CD4-positive, alpha-beta T cell treated with Interleukin-1 beta for 1 hour (primary cell): Measurements from ENCODE around the gene PLAAT3.
"Not testable (repeated sequence)": the region's sequence is repeated elsewhere in the genome, so short reads cannot be mapped to it uniquely, and the experiment has no call there.

ENCODE experiments used
- DNase-seq, 2 donors: peaks; one replicate each; pipeline ENCODE4 v3.0.0-alpha.2; 2020 to 2022

Gene PLAAT3

GRCh38 chr11:63608353-63609345, 5.6 kb downstream of the PLAAT3 start:
- DNase-seq: no peak

GRCh38 chr11:63603180-63603518, 11.1 kb downstream of the PLAAT3 start:
- DNase-seq: no peak

- not testable (repeated sequence) for DNase-seq
Measured at GRCh38 chr11:63602290-63603179, 11.7 kb downstream of the PLAAT3 start.

- no peak for DNase-seq
Measured at GRCh38 chr11:63599211-63600122, 14.8 kb downstream of the PLAAT3 start.

- no peak for DNase-seq
Measured at GRCh38 chr11:63598556-63598955, 15.7 kb downstream of the PLAAT3 start.

- no peak for DNase-seq
Measured at GRCh38 chr11:63595296-63595695, 18.9 kb downstream of the PLAAT3 start.

- no peak for DNase-seq
Measured at GRCh38 chr11:63592975-63593395, 21.2 kb downstream of the PLAAT3 start.

- no peak for DNase-seq
Measured at GRCh38 chr11:63590024-63590788, 24.0 kb downstream of the PLAAT3 start.

GRCh38 chr11:63589000-63589399, 25.2 kb downstream of the PLAAT3 start:
- no peak for DNase-seq

GRCh38 chr11:63586451-63587166, 27.6 kb downstream of the PLAAT3 start:
- DNase-seq: no peak

- DNase-seq: no peak
Measured at GRCh38 chr11:63583357-63583677, 30.9 kb downstream of the PLAAT3 start.

GRCh38 chr11:63581224-63581623, 33.0 kb downstream of the PLAAT3 start:
- not testable (repeated sequence) for DNase-seq

GRCh38 chr11:63578882-63579281, 35.4 kb downstream of the PLAAT3 start:
- DNase-seq: not testable (repeated sequence)

- no peak for DNase-seq
Measured at GRCh38 chr11:63574856-63575602, 39.2 kb downstream of the PLAAT3 start.

GRCh38 chr11:63573881-63574855, 40.1 kb downstream of the PLAAT3 start:
- peak; percentile 52 to 65 for DNase-seq

- DNase-seq: no peak
Measured at GRCh38 chr11:63572026-63572688, 42.1 kb downstream of the PLAAT3 start.

GRCh38 chr11:63569570-63569969, 44.7 kb downstream of the PLAAT3 start:
- no peak for DNase-seq

GRCh38 chr11:63567044-63567840, 47.0 kb downstream of the PLAAT3 start:
- DNase-seq: peak; percentile 91 to 92
